SK-N-MC (cell line): ENCODE data around the gene SLC16A3.
"Not testable (repeated sequence)": the region's sequence is repeated elsewhere in the genome, so short reads cannot be mapped to it uniquely, and the experiment has no call there.

Experiments used
- DNase-seq: peaks from one replicate; pipeline ENCODE4 v3.0.0-alpha.2; 2011; ENCODE audit warnings: low read depth, low spot score
- H3K27ac ChIP-seq: fragments of 200-600 bp; sonication (generic); 2 replicates; pipeline ENCODE4 v1.5.1; 2016; ENCODE audit warnings: mixed run types
- H3K36me3 ChIP-seq: fragments of 200-600 bp; sonication (generic); 2 replicates; pipeline ENCODE4 v1.6.1; 2017; ENCODE audit warnings: antibody characterized with exemption, low read length, mixed read lengths; ENCODE audit not compliant: insufficient read depth
- H3K4me3 ChIP-seq: fragments of 200-600 bp; sonication (generic); 2 replicates; pipeline ENCODE4 v1.5.1; 2016
- H3K9ac ChIP-seq: fragments of 200-600 bp; sonication (generic); 2 replicates; pipeline ENCODE4 v1.8.0; 2017; ENCODE audit warnings: mixed run types, mixed read lengths; ENCODE audit not compliant: insufficient read length
- H3K9me3 ChIP-seq: fragments of 200-600 bp; sonication (generic); 2 replicates; pipeline ENCODE4 v1.6.1; 2017; ENCODE audit warnings: low read depth, mild to moderate bottlenecking, antibody characterized with exemption, low read length, moderate library complexity, mixed read lengths
- EZH2 ChIP-seq: fragments of 200-600 bp; sonication (generic); IDR thresholded peaks from one replicate; pipeline ENCODE4 v1.6.1; 2017; ENCODE audit warnings: antibody characterized with exemption
- FOXP2 ChIP-seq: optimal IDR thresholded peaks from 2 replicates; pipeline ENCODE3; 2011; ENCODE audit warnings: mild to moderate bottlenecking, moderate library complexity; ENCODE audit not compliant: insufficient read depth; ENCODE audit errors: extremely low read length, control extremely low read depth
- POLR2AphosphoS5 ChIP-seq: IDR thresholded peaks from 2 replicates; pipeline ENCODE4 v1.6.1; 2012; ENCODE audit warnings: mild to moderate bottlenecking, low read depth, low read length, borderline replicate concordance

Gene SLC16A3

GRCh38 chr17:82200743-82201497 lies 27.9 kb upstream of the SLC16A3 start:
- Histone ChIP-seq H3K4me3 (no peak overlapping the region), H3K9ac (no peak overlapping the region), H3K27ac (no peak overlapping the region), H3K36me3 (peaks cover 7% of the 10 kb centered on the region; the same call in 1 of the 2 replicates), H3K9me3 (no peaks in the 10 kb centered on the region)
- no peak for TF ChIP-seq EZH2
- no peak for DNase-seq

DNA sequence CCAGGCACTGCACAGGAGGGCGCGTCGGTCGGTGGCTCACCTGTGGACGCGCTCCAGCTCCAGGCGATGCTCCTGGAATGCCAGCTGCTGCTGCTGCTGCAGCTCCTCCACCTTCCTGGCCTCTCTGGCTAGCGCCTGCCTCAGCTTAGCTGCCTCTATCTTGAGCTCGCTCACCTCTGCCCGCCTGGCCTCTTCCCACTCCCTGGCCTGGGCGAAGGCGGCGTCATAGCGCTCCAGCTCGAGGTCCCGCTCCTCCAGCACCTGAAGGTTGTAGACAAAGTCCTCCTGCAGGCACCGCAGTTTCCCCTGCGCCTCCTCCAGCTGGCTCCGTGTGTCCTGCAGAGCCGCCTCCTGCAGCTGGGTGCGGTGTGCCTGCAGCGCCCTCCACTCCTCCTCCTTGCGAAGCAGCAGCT lies 27.3 kb upstream of the SLC16A3 start:
- TF ChIP-seq FOXP2: no peak
- Histone ChIP-seq H3K27ac (no peak overlapping the region), H3K4me3 (no peak overlapping the region), H3K9ac (no peak overlapping the region), H3K9me3 (no peaks in the 10 kb centered on the region), H3K36me3 (peaks cover 7% of the 10 kb centered on the region; the same call in 1 of the 2 replicates)
- no peak for DNase-seq

GRCh38 chr17:82202981-82203380 lies 25.9 kb upstream of the SLC16A3 start:
- Histone ChIP-seq H3K27ac (no peak overlapping the region), H3K36me3 (peaks cover 2% of the 10 kb centered on the region; the same call in 1 of the 2 replicates), H3K4me3 (no peak overlapping the region), H3K9me3 (no peaks in the 10 kb centered on the region), H3K9ac (no peak overlapping the region)
- DNase-seq: no peak
- TF ChIP-seq EZH2: no peak
- TF ChIP-seq POLR2AphosphoS5: no peak
- no peak for TF ChIP-seq FOXP2

GRCh38 chr17:82203920-82204319 lies 24.9 kb upstream of the SLC16A3 start:
- H3K9me3 ChIP-seq: no peaks in the 10 kb centered on the region
- DNase-seq: no peak
- no peaks in the 10 kb centered on the region for H3K36me3 ChIP-seq
- H3K27ac ChIP-seq: no peak overlapping the region
- no peak overlapping the region for H3K4me3 ChIP-seq
- TF ChIP-seq POLR2AphosphoS5 (no peak), FOXP2 (no peak), EZH2 (no peak)
- H3K9ac ChIP-seq: no peak overlapping the region

GRCh38 chr17:82204831-82205719 lies 23.8 kb upstream of the SLC16A3 start:
- H3K9me3 ChIP-seq: no peaks in the 10 kb centered on the region
- no peak overlapping the region for H3K9ac ChIP-seq
- no peak overlapping the region for H3K4me3 ChIP-seq
- TF ChIP-seq FOXP2 (no peak), EZH2 (no peak), POLR2AphosphoS5 (no peak)
- H3K27ac ChIP-seq: no peak overlapping the region
- DNase-seq: no peak
- no peaks in the 10 kb centered on the region for H3K36me3 ChIP-seq

DNA sequence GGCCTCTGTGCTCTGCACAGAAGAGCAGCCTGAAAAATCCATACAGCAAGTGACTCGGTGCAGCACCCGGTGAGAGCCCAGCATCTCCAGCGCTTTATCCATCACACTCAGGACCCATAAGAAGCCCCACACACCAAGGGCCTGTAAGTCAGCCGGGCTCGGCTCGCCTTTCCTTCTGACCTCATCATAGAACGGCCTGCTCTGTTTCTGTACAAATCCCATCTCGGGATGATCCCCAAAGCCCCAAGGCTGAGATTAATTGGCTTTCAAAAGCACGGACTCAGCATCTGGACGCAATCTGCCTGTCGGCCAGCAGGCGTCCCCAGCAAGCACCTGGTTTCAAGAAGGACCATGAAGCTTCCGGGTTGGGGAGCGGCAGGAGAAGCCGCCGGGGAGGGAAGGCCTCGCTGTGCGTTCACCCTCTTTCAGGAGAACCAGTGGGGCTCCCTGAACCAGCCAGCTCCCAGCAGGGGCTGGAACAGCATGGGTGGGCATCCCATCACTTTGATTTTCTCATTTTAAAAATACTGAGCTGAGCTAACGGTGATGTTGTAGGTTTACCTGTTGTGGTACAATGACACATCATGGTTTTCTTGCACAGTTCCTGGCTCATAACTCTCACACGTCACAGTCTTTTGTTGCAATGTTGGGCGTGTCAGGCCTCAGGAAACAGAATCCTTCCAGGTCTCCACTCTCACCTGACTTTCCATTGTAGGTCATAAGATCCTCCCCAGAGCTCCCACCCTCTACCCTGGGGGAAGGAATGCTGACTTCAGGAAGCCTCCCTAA lies 22.9 kb upstream of the SLC16A3 start:
- H3K27ac ChIP-seq: 0 out of 2 replicates have a peak overlapping the region, but pooled peaks have one; percentile 23
- 0 out of 2 replicates have a peak overlapping the region, but pooled peaks have one; percentile 7 for H3K4me3 ChIP-seq

GRCh38 chr17:82210655-82211054 lies 18.2 kb upstream of the SLC16A3 start:
- not testable (repeated sequence) for H3K9ac ChIP-seq, H3K9me3 ChIP-seq, H3K27ac ChIP-seq, H3K4me3 ChIP-seq, H3K36me3 ChIP-seq, DNase-seq

More for the DNA sequence above, 22.9 kb upstream of the SLC16A3 start:
- TF ChIP-seq EZH2 (no peak), FOXP2 (no peak), POLR2AphosphoS5 (no peak)
- H3K9ac ChIP-seq: peak overlapping the region; percentile 14
- DNase-seq: peak; percentile 32
- no peaks in the 10 kb centered on the region for H3K9me3 ChIP-seq
- H3K36me3 ChIP-seq: no peaks in the 10 kb centered on the region
